Endothelial cell of umbilical vein (primary cell): ENCODE data around the gene DEXI. TPM values are rescaled to one million over a fixed set of nuclear protein-coding genes. Genes with fewer than 3 reads are reported as not detected.

Source experiments
- BruUV-seq: library from RNA; stranded (reverse); fragments of 400-500 nt; replicated peaks from 2 replicates; lab custom pipeline; 2021; lab: Mats Ljungman, UMichigan
- CTCF ChIA-PET: fragments of 300-600, 350-600 bp; sonication (Branson Sonifier 250); formaldehyde crosslinking; loops from one replicate; lab custom pipeline; 2021; ENCODE audit warnings: antibody characterized with exemption, inconsistent platforms; lab: Charles Lee
- POLR2A ChIA-PET: fragments of 300-600, 350-600 bp; sonication (Branson Sonifier 250); formaldehyde crosslinking; loops from one replicate; lab custom pipeline; 2021; ENCODE audit warnings: antibody characterized with exemption, inconsistent platforms; lab: Charles Lee
- DNase-seq: peaks from one replicate; pipeline ENCODE4 v3.0.0-alpha.2; 2011; ENCODE audit warnings: low read depth, low spot score
- FAIRE-seq: peaks from 2 replicates; lab custom pipeline; 2011; peaks lifted over from hg19 to GRCh38; lab: Jason Lieb, UNC
- H2AFZ ChIP-seq: 2 replicates; pipeline ENCODE4 v1.6.0; 2012; ENCODE audit warnings: low read depth, low read length, control low read depth, inconsistent platforms
- H3K27ac ChIP-seq: 2 replicates; pipeline ENCODE4 v1.5.1; 2011; ENCODE audit warnings: low read depth, mild to moderate bottlenecking, control low read depth, low read length, moderate library complexity; ENCODE audit not compliant: insufficient read depth
- H3K27me3 ChIP-seq, 2 experiments: 2 replicates each; pipeline versions ENCODE4 v1.6.0 to v1.6.1; 2011; ENCODE audit warnings: low read length in 2 of 2, mixed read lengths in 1 of 2; ENCODE audit not compliant: control insufficient read depth in 2 of 2, insufficient read depth in 2 of 2
- H3K36me3 ChIP-seq, 2 experiments: 2 replicates in 1 of 2; 3 replicates in 1 of 2; pipeline ENCODE4 v1.5.1; 2011; ENCODE audit warnings: low read length in 2 of 2, mild to moderate bottlenecking in 1 of 2, moderate library complexity in 1 of 2; ENCODE audit not compliant: control insufficient read depth in 2 of 2, insufficient read depth in 2 of 2; ENCODE audit errors: extremely low read depth in 1 of 2
- H3K4me1 ChIP-seq: 3 replicates; pipeline ENCODE4 v1.5.1; 2011; ENCODE audit warnings: mild to moderate bottlenecking, low read length; ENCODE audit not compliant: control insufficient read depth, insufficient read depth; ENCODE audit errors: extremely low read depth
- H3K4me2 ChIP-seq: 2 replicates; pipeline ENCODE4 v1.6.1; 2011; ENCODE audit warnings: low read length, control low read depth, mixed read lengths; ENCODE audit not compliant: insufficient read depth
- H3K4me3 ChIP-seq, 3 experiments: fragments of 200-600 bp in 1 of 3; sonication (generic), shearing (Covaris generic) in 1 of 3; replicated peaks in 1 of 3; 2 replicates each; pipeline ENCODE4 v1.5.1; 2011 to 2016; ENCODE audit warnings: control low read depth in 3 of 3, low read length in 3 of 3, mild to moderate bottlenecking in 2 of 3, inconsistent platforms in 1 of 3, low read depth in 1 of 3, moderate library complexity in 1 of 3; ENCODE audit not compliant: insufficient read depth in 1 of 3
- H3K79me2 ChIP-seq: 2 replicates; pipeline ENCODE4 v1.6.0; 2012; ENCODE audit warnings: low read length, inconsistent platforms; ENCODE audit not compliant: control insufficient read depth, insufficient read depth
- H3K9ac ChIP-seq: replicated peaks from 2 replicates; pipeline ENCODE3; 2011; ENCODE audit warnings: low read length, control low read depth; ENCODE audit not compliant: insufficient read depth; ENCODE audit errors: extremely low read depth
- H3K9me1 ChIP-seq: replicated peaks from 3 replicates; pipeline ENCODE4 v1.6.0; 2011; ENCODE audit warnings: mild to moderate bottlenecking, low read length; ENCODE audit not compliant: control insufficient read depth, insufficient read depth; ENCODE audit errors: extremely low read depth
- H3K9me3 ChIP-seq: replicated peaks from 2 replicates; pipeline ENCODE4 v1.5.1; 2012; ENCODE audit warnings: low read length, inconsistent platforms; ENCODE audit not compliant: control insufficient read depth, insufficient read depth
- H4K20me1 ChIP-seq: replicated peaks from 2 replicates; pipeline ENCODE3; 2011; ENCODE audit warnings: mild to moderate bottlenecking, low read length; ENCODE audit not compliant: control insufficient read depth, insufficient read depth; ENCODE audit errors: extremely low read depth
- EZH2 ChIP-seq: IDR thresholded peaks from 2 replicates; pipeline ENCODE4 v1.6.1; 2012; ENCODE audit warnings: borderline replicate concordance, low read depth, mild to moderate bottlenecking, moderate library complexity, low read length, inconsistent platforms; ENCODE audit not compliant: severe bottlenecking
- FOS ChIP-seq: IDR thresholded peaks from 2 replicates; pipeline ENCODE4 v1.6.1; 2011; ENCODE audit warnings: mild to moderate bottlenecking, low read length, moderate library complexity, borderline replicate concordance; ENCODE audit not compliant: insufficient read depth
- GATA2 ChIP-seq: IDR thresholded peaks from 2 replicates; pipeline ENCODE4 v1.7.0; 2011; ENCODE audit warnings: low read depth, mild to moderate bottlenecking, moderate library complexity, mixed read lengths, low read length; ENCODE audit not compliant: insufficient read length, insufficient read depth
- JUN ChIP-seq: IDR thresholded peaks from 2 replicates; pipeline ENCODE4 v1.6.1; 2011; ENCODE audit warnings: borderline replicate concordance, low read depth; ENCODE audit not compliant: insufficient read length, insufficient read depth
- MYC ChIP-seq: IDR thresholded peaks from one replicate; pipeline ENCODE4 v1.6.1; 2011; ENCODE audit warnings: mild to moderate bottlenecking, low read depth, low read length
- POLR2A ChIP-seq: IDR thresholded peaks from 2 replicates; pipeline ENCODE4 v1.6.1; 2012; ENCODE audit warnings: low read depth, mild to moderate bottlenecking, control low read depth, low read length
- POLR2AphosphoS5 ChIP-seq: IDR thresholded peaks from 2 replicates; pipeline ENCODE4 v1.6.1; 2012; ENCODE audit warnings: low read depth, mild to moderate bottlenecking, control low read depth, low read length, moderate library complexity; ENCODE audit not compliant: insufficient read depth
- dilution Hi-C: fragments of 300-500 bp; cut with MboI; formaldehyde crosslinking; loops from one replicate; pipeline ENCODE4 v1.15.0; 2019; ENCODE audit warnings: low sequenced_read_pairs; ENCODE audit not compliant: extremely low pct_ligation_motif_present
- intact Hi-C: fragments of 100-400 bp; cut with micrococcal nuclease; formaldehyde crosslinking; loops from one replicate; pipeline ENCODE4 v1.10.0; 2022
- polyA plus RNA-seq, 4 experiments: library from polyadenylated mRNA; depleted of rRNA in 3 of 4; stranded (reverse) in 3 of 4; unstranded in 1 of 4; fragments of >200 nt; gene quantifications; 2 replicates each; pipeline versions ENCODE4 v1.2.1 to v1.2.3, GENCODE V29; 2011 to 2012; ENCODE audit warnings: missing spikeins in 1 of 4
- total RNA-seq: library from RNA; stranded (reverse); gene quantifications from 2 replicates; pipeline ENCODE4 v1.2.3, GENCODE V29; 2021
- TF ChIP-seq, protein P1 (sequence below), 2 donors: IDR thresholded peaks; 1 replicate in 1 of 2; 2 replicates in 1 of 2; pipeline ENCODE4 v1.5.1; 2011; ENCODE audit warnings: low read length in 2 of 2, mild to moderate bottlenecking in 2 of 2, moderate library complexity in 2 of 2, control low read depth in 1 of 2, inconsistent platforms in 1 of 2, low read depth in 1 of 2; ENCODE audit not compliant: insufficient read depth in 1 of 2; ENCODE audit errors: extremely low read depth in 1 of 2
- TF ChIP-seq, protein P2 (sequence below): IDR thresholded peaks from 2 replicates; pipeline ENCODE4 v1.6.1; 2011; ENCODE audit not compliant: insufficient read depth, insufficient read length

Gene DEXI
- total and polyA plus RNA-seq, 2 donors (not counting 3 experiments of a cell fraction or from before 2014, with no cell fraction given): 32.8 to 69.5 TPM

DNA sequence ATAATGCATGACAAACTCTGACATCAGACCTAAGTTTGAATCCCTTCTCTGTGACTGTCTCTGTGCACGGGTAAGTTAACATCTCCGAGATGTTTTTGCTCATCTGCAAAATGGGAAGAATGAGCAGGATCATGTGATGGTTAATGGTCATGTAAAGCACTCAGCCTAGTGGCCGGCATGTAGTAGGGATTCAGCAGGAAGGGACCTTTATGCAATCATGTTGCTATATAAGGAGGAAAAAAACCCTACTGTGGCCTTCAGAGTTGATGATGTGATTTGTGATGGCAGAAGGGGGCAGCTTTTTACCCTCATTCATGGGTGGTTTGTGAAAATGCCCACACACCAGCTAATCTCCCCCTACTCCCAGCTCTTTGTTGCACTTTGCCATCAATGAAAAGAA lies 26.2 kb upstream of the DEXI start:
- Histone ChIP-seq H3K9me3 (no peaks in the 10 kb centered on the region), H3K27ac (no peak overlapping the region), H3K9me1 (no peaks in the 10 kb centered on the region), H3K4me2 (no peak overlapping the region), H3K4me3 (no peak overlapping the region), H3K4me1 (no peaks in the 10 kb centered on the region), H3K79me2 (no peaks in the 10 kb centered on the region), H4K20me1 (no peaks in the 10 kb centered on the region), H2AFZ (no peak overlapping the region), H3K36me3 (peaks cover 4 to 9% of the 10 kb centered on the region in 2 experiments), H3K9ac (no peak overlapping the region), H3K27me3 (no peaks in the 10 kb centered on the region)
- POLR2A ChIA-PET: interaction anchor here (1.2 kb wide), 1 partner anchor 287 kb away, joined by 3 read pairs; no protein-coding TSS in a partner anchor
- CTCF ChIA-PET: interaction anchor here (0.7 to 12.3 kb wide), 6 partner anchors 15 to 438 kb away, joined by 3 to 347 read pairs (median 6); partner anchors contain the start of genes DEXI and SOCS1
- intact Hi-C loops: no loop called here
- BruUV-seq: no TSS peak
- FAIRE-seq (no peak), DNase-seq (no peak)
- dilution Hi-C loops: no loop called here
- no peak for TF ChIP-seq MYC
- TF ChIP-seq JUN: no peak
- no peak for TF ChIP-seq POLR2A
- no peak for TF ChIP-seq EZH2
- TF ChIP-seq, protein P1, sequence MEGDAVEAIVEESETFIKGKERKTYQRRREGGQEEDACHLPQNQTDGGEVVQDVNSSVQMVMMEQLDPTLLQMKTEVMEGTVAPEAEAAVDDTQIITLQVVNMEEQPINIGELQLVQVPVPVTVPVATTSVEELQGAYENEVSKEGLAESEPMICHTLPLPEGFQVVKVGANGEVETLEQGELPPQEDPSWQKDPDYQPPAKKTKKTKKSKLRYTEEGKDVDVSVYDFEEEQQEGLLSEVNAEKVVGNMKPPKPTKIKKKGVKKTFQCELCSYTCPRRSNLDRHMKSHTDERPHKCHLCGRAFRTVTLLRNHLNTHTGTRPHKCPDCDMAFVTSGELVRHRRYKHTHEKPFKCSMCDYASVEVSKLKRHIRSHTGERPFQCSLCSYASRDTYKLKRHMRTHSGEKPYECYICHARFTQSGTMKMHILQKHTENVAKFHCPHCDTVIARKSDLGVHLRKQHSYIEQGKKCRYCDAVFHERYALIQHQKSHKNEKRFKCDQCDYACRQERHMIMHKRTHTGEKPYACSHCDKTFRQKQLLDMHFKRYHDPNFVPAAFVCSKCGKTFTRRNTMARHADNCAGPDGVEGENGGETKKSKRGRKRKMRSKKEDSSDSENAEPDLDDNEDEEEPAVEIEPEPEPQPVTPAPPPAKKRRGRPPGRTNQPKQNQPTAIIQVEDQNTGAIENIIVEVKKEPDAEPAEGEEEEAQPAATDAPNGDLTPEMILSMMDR (IDR thresholded peaks at IDR 0.05; ENCODE audit: extremely low read depth in 1 of 2, insufficient read depth in 1 of 2, low read depth in 1 of 2, low read length in 2 of 2): no peak
- TF ChIP-seq FOS: no peak
- TF ChIP-seq, protein P2, sequence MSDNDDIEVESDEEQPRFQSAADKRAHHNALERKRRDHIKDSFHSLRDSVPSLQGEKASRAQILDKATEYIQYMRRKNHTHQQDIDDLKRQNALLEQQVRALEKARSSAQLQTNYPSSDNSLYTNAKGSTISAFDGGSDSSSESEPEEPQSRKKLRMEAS: no peak
- TF ChIP-seq POLR2AphosphoS5: no peak
- no peak for TF ChIP-seq GATA2
